ENCODE data around the gene ASB15.

ASB15 gene

GRCh38 chr7:123657304-123657685 lies 55.7 kb downstream of the ASB15 start:
- no peak for TF ChIP-seq TAF1 (IDR thresholded peaks at IDR 0.05; ENCODE audit: borderline replicate concordance, insufficient read depth, low read length)
- no peak for TF ChIP-seq POLR2AphosphoS5 (IDR thresholded peaks at IDR 0.05; ENCODE audit: low read depth, low read length)
- no peak for TF ChIP-seq SIN3A (IDR thresholded peaks at IDR 0.05; ENCODE audit: borderline replicate concordance, insufficient read depth, low read length)
- TF ChIP-seq, protein P1, sequence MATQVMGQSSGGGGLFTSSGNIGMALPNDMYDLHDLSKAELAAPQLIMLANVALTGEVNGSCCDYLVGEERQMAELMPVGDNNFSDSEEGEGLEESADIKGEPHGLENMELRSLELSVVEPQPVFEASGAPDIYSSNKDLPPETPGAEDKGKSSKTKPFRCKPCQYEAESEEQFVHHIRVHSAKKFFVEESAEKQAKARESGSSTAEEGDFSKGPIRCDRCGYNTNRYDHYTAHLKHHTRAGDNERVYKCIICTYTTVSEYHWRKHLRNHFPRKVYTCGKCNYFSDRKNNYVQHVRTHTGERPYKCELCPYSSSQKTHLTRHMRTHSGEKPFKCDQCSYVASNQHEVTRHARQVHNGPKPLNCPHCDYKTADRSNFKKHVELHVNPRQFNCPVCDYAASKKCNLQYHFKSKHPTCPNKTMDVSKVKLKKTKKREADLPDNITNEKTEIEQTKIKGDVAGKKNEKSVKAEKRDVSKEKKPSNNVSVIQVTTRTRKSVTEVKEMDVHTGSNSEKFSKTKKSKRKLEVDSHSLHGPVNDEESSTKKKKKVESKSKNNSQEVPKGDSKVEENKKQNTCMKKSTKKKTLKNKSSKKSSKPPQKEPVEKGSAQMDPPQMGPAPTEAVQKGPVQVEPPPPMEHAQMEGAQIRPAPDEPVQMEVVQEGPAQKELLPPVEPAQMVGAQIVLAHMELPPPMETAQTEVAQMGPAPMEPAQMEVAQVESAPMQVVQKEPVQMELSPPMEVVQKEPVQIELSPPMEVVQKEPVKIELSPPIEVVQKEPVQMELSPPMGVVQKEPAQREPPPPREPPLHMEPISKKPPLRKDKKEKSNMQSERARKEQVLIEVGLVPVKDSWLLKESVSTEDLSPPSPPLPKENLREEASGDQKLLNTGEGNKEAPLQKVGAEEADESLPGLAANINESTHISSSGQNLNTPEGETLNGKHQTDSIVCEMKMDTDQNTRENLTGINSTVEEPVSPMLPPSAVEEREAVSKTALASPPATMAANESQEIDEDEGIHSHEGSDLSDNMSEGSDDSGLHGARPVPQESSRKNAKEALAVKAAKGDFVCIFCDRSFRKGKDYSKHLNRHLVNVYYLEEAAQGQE (IDR thresholded peaks at IDR 0.05; ENCODE audit: insufficient read depth in 1 of 2, low read depth in 2 of 2, low read length in 2 of 2): no peak
- no peak for TF ChIP-seq FOXP2 (optimal IDR thresholded peaks at IDR 0.05; ENCODE audit: borderline replicate concordance, extremely low read depth, extremely low read length, insufficient read depth)

GRCh38 chr7:123658023-123658422 lies 56.4 kb downstream of the ASB15 start:
- no peak for TF ChIP-seq SIN3A (IDR thresholded peaks at IDR 0.05; ENCODE audit: borderline replicate concordance, insufficient read depth, low read length)

DNA sequence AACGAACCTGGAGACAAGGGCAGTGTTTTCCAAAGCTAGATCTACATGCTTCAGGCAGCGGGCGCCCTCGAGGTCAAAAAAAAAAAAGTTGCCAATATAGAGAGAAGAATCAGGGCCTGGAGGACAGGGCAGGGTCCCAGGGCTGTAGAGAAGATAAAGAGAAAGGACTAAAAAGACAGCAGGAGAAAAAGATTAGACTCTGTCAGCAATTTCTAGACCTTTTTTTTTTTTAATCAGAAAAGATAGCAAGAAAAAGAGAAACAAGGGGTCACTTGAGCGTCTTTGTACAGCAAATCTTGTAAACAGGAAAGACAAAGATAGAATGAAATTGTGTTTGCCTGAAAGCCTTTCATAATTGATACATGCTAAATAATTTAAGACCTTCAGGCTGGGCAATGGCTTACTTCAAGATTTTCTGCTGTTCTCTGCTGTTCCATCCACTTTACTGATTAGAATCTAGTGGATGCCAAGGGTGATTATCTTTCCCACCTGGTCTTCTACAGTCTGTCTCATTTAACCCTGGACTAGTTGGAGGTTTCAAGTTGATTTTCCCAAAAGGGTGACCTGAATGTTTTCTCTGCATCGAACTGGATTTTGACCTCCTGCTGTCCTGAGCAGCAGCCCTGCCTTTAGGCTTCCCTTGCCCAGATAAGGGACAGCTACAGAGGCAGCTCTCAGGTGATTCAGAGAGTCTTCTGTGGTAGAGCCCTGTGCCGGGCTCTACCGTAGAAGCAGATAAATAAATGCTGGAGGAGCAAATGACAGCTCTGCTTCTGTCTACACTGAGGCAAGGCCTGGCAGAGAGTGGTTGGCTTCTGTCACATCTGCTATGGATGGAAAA lies 59.1 kb downstream of the ASB15 start:
- TF ChIP-seq TAF1 (IDR thresholded peaks at IDR 0.05; ENCODE audit: borderline replicate concordance, insufficient read depth, low read length) (no peak), FOXP2 (optimal IDR thresholded peaks at IDR 0.05; ENCODE audit: borderline replicate concordance, extremely low read depth, extremely low read length, insufficient read depth) (no peak), SIN3A (IDR thresholded peaks at IDR 0.05; ENCODE audit: borderline replicate concordance, insufficient read depth, low read length) (no peak), POLR2AphosphoS5 (IDR thresholded peaks at IDR 0.05; ENCODE audit: low read depth, low read length) (no peak)
- TF ChIP-seq, protein P1 (IDR thresholded peaks at IDR 0.05; ENCODE audit: insufficient read depth in 1 of 2, low read depth in 2 of 2, low read length in 2 of 2): no peak

DNA sequence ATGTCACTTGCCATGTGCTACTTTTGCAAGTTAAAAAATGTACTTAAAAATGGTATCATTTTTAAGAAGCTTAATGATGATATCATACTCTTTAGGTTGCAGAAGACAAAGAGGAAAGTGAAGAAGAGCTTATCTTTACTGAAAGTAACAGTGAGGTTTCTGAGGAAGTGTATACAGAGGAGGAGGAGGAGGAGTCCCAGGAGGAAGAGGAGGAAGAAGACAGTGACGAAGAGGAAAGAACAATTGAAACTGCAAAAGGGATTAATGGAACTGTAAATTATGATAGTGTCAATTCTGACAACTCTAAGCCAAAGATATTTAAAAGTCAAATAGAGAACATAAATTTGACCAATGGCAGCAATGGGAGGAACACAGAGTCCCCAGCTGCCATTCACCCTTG lies 60.1 kb downstream of the ASB15 start:
- no peak for TF ChIP-seq TAF1 (IDR thresholded peaks at IDR 0.05; ENCODE audit: borderline replicate concordance, insufficient read depth, low read length)
- TF ChIP-seq FOXP2 (optimal IDR thresholded peaks at IDR 0.05; ENCODE audit: borderline replicate concordance, extremely low read depth, extremely low read length, insufficient read depth): no peak
- no peak for TF ChIP-seq POLR2AphosphoS5 (IDR thresholded peaks at IDR 0.05; ENCODE audit: low read depth, low read length)
- no peak for TF ChIP-seq SIN3A (IDR thresholded peaks at IDR 0.05; ENCODE audit: borderline replicate concordance, insufficient read depth, low read length)
- TF ChIP-seq, protein P1 (IDR thresholded peaks at IDR 0.05; ENCODE audit: insufficient read depth in 1 of 2, low read depth in 2 of 2, low read length in 2 of 2): no peak

DNA sequence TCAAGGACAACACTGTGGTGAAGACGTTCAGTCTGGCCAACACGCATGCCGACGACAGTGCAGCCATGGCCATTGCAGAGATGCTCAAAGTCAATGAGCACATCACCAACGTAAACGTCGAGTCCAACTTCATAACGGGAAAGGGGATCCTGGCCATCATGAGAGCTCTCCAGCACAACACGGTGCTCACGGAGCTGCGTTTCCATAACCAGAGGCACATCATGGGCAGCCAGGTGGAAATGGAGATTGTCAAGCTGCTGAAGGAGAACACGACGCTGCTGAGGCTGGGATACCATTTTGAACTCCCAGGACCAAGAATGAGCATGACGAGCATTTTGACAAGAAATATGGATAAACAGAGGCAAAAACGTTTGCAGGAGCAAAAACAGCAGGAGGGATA lies 60.7 kb downstream of the ASB15 start:
- TF ChIP-seq, protein P1 (IDR thresholded peaks at IDR 0.05; ENCODE audit: insufficient read depth in 1 of 2, low read depth in 2 of 2, low read length in 2 of 2): no peak
- TF ChIP-seq TAF1 (IDR thresholded peaks at IDR 0.05; ENCODE audit: borderline replicate concordance, insufficient read depth, low read length) (no peak), SIN3A (IDR thresholded peaks at IDR 0.05; ENCODE audit: borderline replicate concordance, insufficient read depth, low read length) (no peak), POLR2AphosphoS5 (IDR thresholded peaks at IDR 0.05; ENCODE audit: low read depth, low read length) (no peak), FOXP2 (optimal IDR thresholded peaks at IDR 0.05; ENCODE audit: borderline replicate concordance, extremely low read depth, extremely low read length, insufficient read depth) (no peak)

All from PFSK-1 (cell line).